Fibroblast of lung (primary cell): Measurements from ENCODE around the gene CPOX. TPM values are rescaled to one million over a fixed set of nuclear protein-coding genes. Genes with fewer than 3 reads are reported as not detected.
A peak's percentile ranks its signal among the peaks of the same experiment; 100 is the strongest.

Experiments used
- DNase-seq, 2 donors: peaks; one replicate each; pipeline versions ENCODE4 v3.0.0 to v3.0.0-alpha.2; 2010; ENCODE audit warnings: low read depth in 2 of 2
- H2AFZ ChIP-seq: 2 replicates; pipeline ENCODE4 v1.5.1; 2012; ENCODE audit warnings: low read length, control low read depth, inconsistent platforms
- H3K27ac ChIP-seq: 2 replicates; pipeline ENCODE4 v1.5.1; 2011; ENCODE audit warnings: low read length, control low read depth; ENCODE audit not compliant: insufficient read depth
- H3K27me3 ChIP-seq: 2 replicates; pipeline ENCODE4 v1.5.1; 2011; ENCODE audit warnings: mild to moderate bottlenecking, low read length; ENCODE audit not compliant: control insufficient read depth, insufficient read depth
- H3K36me3 ChIP-seq: 2 replicates; pipeline ENCODE4 v1.5.1; 2011; ENCODE audit warnings: low read length; ENCODE audit not compliant: control insufficient read depth, insufficient read depth
- H3K4me1 ChIP-seq: 2 replicates; pipeline ENCODE4 v1.5.1; 2011; ENCODE audit warnings: low read length; ENCODE audit not compliant: control insufficient read depth, insufficient read depth; ENCODE audit errors: extremely low read depth
- H3K4me2 ChIP-seq: 2 replicates; pipeline ENCODE4 v1.5.1; 2011; ENCODE audit warnings: low read length, control low read depth; ENCODE audit not compliant: insufficient read depth; ENCODE audit errors: extremely low read depth
- H3K4me3 ChIP-seq, 4 experiments: fragments of 200-600 bp in 1 of 4; sonication (generic) in 1 of 4; replicated peaks in 1 of 4; 2 replicates each; pipeline ENCODE4 v1.5.1; 2011 to 2016; ENCODE audit warnings: low read length in 4 of 4, low read depth in 3 of 4, mild to moderate bottlenecking in 3 of 4, control low read depth in 2 of 4, inconsistent platforms in 1 of 4, mixed read lengths in 1 of 4; ENCODE audit not compliant: insufficient read depth in 1 of 4; ENCODE audit errors: control extremely low read depth in 1 of 4
- H3K79me2 ChIP-seq: 2 replicates; pipeline ENCODE4 v1.5.1; 2012; ENCODE audit warnings: mild to moderate bottlenecking, low read length, inconsistent platforms; ENCODE audit not compliant: control insufficient read depth, insufficient read depth
- H3K9ac ChIP-seq: 2 replicates; pipeline ENCODE4 v1.5.1; 2011; ENCODE audit warnings: mild to moderate bottlenecking, low read length, control low read depth; ENCODE audit not compliant: insufficient read depth
- H3K9me3 ChIP-seq: 2 replicates; pipeline ENCODE4 v1.5.1; 2012; ENCODE audit warnings: low read depth, low read length; ENCODE audit not compliant: control insufficient read depth, insufficient read depth
- H4K20me1 ChIP-seq: 2 replicates; pipeline ENCODE4 v1.5.1; 2011; ENCODE audit warnings: low read length; ENCODE audit not compliant: control insufficient read depth, insufficient read depth; ENCODE audit errors: extremely low read depth
- CTCF ChIP-seq, 2 donors: IDR thresholded peaks in 1 of 2; conservative IDR thresholded peaks in 1 of 2; 1 replicate in 1 of 2; 2 replicates in 1 of 2; pipeline ENCODE4 v1.5.1; 2011 to 2012; ENCODE audit warnings: low read length in 2 of 2, control low read depth in 1 of 2, inconsistent platforms in 1 of 2, low read depth in 1 of 2, mild to moderate bottlenecking in 1 of 2
- EZH2 ChIP-seq: IDR thresholded peaks from 2 replicates; pipeline ENCODE4 v1.5.1; 2012; ENCODE audit warnings: low read length, control low read depth, mild to moderate bottlenecking; ENCODE audit errors: missing control alignments
- polyA plus RNA-seq, 2 donors: library from polyadenylated mRNA; depleted of rRNA in 1 of 2; stranded (reverse) in 1 of 2; unstranded in 1 of 2; fragments of >200 nt; gene quantifications; 2 replicates each; pipeline ENCODE4 v1.2.1, GENCODE V29; 2011 to 2012; ENCODE audit warnings: missing spikeins in 1 of 2
- total RNA-seq: library from RNA; depleted of rRNA; stranded (reverse); fragments of >200 nt; gene quantifications from 2 replicates; pipeline ENCODE4 v1.2.1, GENCODE V29; 2014

CPOX gene
- total and polyA plus RNA-seq, 2 donors (not counting 1 experiment from before 2014, with no cell fraction given), result 17.3 to 25.1 TPM

- DNase-seq, result peak; percentile 19 to 90
- Histone ChIP-seq H3K27me3 (no peaks in the 10 kb centered on the region), H4K20me1 (no peaks in the 10 kb centered on the region), H3K79me2 (no peaks in the 10 kb centered on the region), H3K27ac (no peak overlapping the region), H3K4me1 (peaks cover 3% of the 10 kb centered on the region), H3K4me3 (no peak overlapping the region), H3K36me3 (no peaks in the 10 kb centered on the region), H3K9me3 (no peaks in the 10 kb centered on the region), H3K4me2 (no peak overlapping the region), H3K9ac (no peak overlapping the region), H2AFZ (no peak overlapping the region)
- TF ChIP-seq EZH2 (no peak), CTCF (conservative IDR thresholded peaks at IDR 0.05 in 1 of 2, IDR thresholded peaks at IDR 0.05 in 1 of 2; ENCODE audit: low read depth in 1 of 2, low read length in 2 of 2) (no peak)
These were observed 16.1 kb downstream of the CPOX start for GRCh38 chr3:98577178-98577895.

DNA sequence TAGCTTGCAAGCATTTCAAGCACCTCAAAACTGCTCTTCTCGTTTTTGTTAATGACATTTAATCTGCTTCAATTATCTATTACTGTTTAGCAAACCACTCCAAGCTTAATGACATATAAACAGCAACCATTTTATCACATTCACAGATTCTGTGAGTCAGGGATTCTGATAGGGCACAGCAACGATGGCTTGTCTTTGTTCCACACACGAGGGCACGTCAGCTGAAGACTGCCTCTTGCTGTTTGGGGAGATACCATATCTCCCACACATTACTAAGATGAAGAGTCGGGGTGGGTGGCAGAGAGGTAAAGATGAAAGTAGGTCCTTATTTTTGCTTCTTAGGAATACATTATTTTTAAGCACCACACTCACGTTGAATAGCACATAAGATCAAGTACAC lies 19.3 kb downstream of the CPOX start:
- TF ChIP-seq EZH2 (no peak), CTCF (conservative IDR thresholded peaks at IDR 0.05 in 1 of 2, IDR thresholded peaks at IDR 0.05 in 1 of 2; ENCODE audit: low read depth in 1 of 2, low read length in 2 of 2) (no peak)
- Histone ChIP-seq H3K4me3 (no peak overlapping the region), H3K36me3 (no peaks in the 10 kb centered on the region), H3K4me1 (peaks cover 3% of the 10 kb centered on the region), H3K9me3 (no peaks in the 10 kb centered on the region), H3K4me2 (no peak overlapping the region), H3K79me2 (no peaks in the 10 kb centered on the region), H2AFZ (no peak overlapping the region), H3K27me3 (no peaks in the 10 kb centered on the region), H3K27ac (no peak overlapping the region), H4K20me1 (no peaks in the 10 kb centered on the region), H3K9ac (no peak overlapping the region)
- DNase-seq, result no peak

- Histone ChIP-seq H3K4me2 (no peak overlapping the region), H3K4me3 (no peak overlapping the region), H2AFZ (no peak overlapping the region), H3K27ac (no peak overlapping the region), H3K27me3 (no peaks in the 10 kb centered on the region), H3K9me3 (no peaks in the 10 kb centered on the region), H4K20me1 (no peaks in the 10 kb centered on the region), H3K9ac (no peak overlapping the region), H3K36me3 (no peaks in the 10 kb centered on the region), H3K79me2 (no peaks in the 10 kb centered on the region), H3K4me1 (peaks cover 3% of the 10 kb centered on the region)
- TF ChIP-seq EZH2 (no peak), CTCF (conservative IDR thresholded peaks at IDR 0.05 in 1 of 2, IDR thresholded peaks at IDR 0.05 in 1 of 2; ENCODE audit: low read depth in 1 of 2, low read length in 2 of 2) (peak; percentile 34 to 52)
- DNase-seq, result peak in 1 of 2 donors; percentile 54
These were observed 20.2 kb downstream of the CPOX start for GRCh38 chr3:98573181-98573728.
